SK-N-DZ (cell line): ENCODE measurements around the gene CPNE4.

ENCODE experiments used
- small RNA-seq, 2 experiments: library from RNA; depleted of rRNA; stranded (forward); fragments of <200 nt; gene quantifications; one replicate each; pipeline ENCODE3, GENCODE V24; 2014

CPNE4 gene

Small RNAs within 50 kb of the gene (small RNA-seq; reads per million reads assigned to genes)
- gene AC107027.2 = 0 reads per million in 2 experiments
- 0 reads per million in 2 experiments for gene MIR5704
